Measurements from ENCODE around the gene RMI1.

Gene RMI1

DNA sequence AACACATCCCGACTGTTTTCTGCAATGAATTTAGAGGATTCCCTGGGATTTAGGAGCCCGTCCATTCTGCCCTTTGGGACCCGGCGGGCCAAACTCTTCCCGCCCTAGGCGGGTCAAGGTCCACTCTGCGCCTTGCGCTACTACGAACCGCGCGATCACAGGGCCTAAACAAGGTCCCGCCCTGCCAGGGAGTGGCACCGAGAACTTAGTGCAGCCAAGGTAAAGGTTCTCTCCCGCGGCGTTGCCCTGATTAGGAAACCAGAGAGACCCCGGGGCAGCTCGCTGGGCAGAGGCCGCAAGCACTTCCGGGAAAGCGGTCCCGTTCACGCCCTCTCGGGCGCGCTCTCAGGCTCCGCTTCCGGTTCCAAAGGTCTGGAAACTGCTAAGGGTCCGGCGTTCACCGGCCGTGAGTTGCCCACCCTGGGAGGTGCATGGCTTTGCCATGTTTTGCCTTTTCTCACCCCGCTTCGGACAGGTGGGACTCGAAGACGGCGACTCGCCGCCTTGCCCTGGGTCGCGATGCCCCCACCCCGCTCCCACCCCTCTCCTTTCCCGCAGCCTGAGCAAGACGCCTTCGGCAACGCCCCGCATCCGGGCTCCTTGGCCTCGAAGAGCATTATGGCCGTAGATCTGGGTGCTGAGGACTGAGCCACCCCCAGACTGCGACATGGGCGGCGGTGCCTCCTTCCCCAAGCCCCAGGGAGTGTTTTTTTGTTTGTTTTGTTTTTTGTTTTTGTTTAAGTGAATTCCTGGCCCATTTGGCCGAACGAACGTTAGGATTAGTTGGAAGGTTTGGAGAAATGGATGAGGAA, 24.0 kb upstream of the RMI1 start (continued):
- TF ChIP-seq ZNF433 (tag by site-specific recombination; IDR thresholded peaks at IDR 0.05; ENCODE audit: low read depth) (no peak), SP3 (tag by site-specific recombination; IDR thresholded peaks at IDR 0.05) (peak; percentile 57; the same call in 1 of the 2 replicates), ZNF76 (tag by site-specific recombination; IDR thresholded peaks at IDR 0.05; ENCODE audit: borderline replicate concordance, low read depth) (peak; percentile 66), KLF1 (tag by site-specific recombination; IDR thresholded peaks at IDR 0.05) (peak; percentile 29; the same call in 1 of the 2 replicates), EGR2 (tag by site-specific recombination; IDR thresholded peaks at IDR 0.05; ENCODE audit: low read depth) (peak; percentile 21; the same call in 1 of the 2 replicates), ZNF530 (tag by site-specific recombination; IDR thresholded peaks at IDR 0.05; ENCODE audit: low read depth) (no peak)
- TF ChIP-seq, protein P1, sequence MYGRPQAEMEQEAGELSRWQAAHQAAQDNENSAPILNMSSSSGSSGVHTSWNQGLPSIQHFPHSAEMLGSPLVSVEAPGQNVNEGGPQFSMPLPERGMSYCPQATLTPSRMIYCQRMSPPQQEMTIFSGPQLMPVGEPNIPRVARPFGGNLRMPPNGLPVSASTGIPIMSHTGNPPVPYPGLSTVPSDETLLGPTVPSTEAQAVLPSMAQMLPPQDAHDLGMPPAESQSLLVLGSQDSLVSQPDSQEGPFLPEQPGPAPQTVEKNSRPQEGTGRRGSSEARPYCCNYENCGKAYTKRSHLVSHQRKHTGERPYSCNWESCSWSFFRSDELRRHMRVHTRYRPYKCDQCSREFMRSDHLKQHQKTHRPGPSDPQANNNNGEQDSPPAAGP (tag by site-specific recombination; IDR thresholded peaks at IDR 0.05), result 0 out of 2 replicates have a peak, but pooled peaks have one; percentile 4
- TF ChIP-seq, protein P2, sequence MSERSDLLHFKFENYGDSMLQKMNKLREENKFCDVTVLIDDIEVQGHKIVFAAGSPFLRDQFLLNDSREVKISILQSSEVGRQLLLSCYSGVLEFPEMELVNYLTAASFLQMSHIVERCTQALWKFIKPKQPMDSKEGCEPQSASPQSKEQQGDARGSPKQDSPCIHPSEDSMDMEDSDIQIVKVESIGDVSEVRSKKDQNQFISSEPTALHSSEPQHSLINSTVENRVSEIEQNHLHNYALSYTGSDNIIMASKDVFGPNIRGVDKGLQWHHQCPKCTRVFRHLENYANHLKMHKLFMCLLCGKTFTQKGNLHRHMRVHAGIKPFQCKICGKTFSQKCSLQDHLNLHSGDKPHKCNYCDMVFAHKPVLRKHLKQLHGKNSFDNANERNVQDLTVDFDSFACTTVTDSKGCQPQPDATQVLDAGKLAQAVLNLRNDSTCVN (tag by site-specific recombination; optimal IDR thresholded peaks at IDR 0.05), result peak; percentile 74

DNA sequence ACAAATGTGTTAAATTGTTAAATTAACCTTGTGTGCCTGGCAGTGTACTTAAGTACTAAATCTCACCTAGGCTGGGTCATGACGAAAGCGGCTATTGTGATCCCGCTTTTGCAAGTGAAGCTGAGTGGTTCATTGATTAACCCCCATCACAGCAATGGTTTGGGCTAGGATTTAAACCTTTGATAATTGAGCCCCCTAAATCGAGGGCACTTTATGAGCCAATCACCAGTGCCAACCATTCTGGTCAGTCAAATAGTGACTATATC, 23.4 kb upstream of the RMI1 start:
- CTCF ChIA-PET, result no interaction called here
- TF ChIP-seq SP2 (tag by site-specific recombination; IDR thresholded peaks at IDR 0.05), result no peak
- TF ChIP-seq, protein P3, sequence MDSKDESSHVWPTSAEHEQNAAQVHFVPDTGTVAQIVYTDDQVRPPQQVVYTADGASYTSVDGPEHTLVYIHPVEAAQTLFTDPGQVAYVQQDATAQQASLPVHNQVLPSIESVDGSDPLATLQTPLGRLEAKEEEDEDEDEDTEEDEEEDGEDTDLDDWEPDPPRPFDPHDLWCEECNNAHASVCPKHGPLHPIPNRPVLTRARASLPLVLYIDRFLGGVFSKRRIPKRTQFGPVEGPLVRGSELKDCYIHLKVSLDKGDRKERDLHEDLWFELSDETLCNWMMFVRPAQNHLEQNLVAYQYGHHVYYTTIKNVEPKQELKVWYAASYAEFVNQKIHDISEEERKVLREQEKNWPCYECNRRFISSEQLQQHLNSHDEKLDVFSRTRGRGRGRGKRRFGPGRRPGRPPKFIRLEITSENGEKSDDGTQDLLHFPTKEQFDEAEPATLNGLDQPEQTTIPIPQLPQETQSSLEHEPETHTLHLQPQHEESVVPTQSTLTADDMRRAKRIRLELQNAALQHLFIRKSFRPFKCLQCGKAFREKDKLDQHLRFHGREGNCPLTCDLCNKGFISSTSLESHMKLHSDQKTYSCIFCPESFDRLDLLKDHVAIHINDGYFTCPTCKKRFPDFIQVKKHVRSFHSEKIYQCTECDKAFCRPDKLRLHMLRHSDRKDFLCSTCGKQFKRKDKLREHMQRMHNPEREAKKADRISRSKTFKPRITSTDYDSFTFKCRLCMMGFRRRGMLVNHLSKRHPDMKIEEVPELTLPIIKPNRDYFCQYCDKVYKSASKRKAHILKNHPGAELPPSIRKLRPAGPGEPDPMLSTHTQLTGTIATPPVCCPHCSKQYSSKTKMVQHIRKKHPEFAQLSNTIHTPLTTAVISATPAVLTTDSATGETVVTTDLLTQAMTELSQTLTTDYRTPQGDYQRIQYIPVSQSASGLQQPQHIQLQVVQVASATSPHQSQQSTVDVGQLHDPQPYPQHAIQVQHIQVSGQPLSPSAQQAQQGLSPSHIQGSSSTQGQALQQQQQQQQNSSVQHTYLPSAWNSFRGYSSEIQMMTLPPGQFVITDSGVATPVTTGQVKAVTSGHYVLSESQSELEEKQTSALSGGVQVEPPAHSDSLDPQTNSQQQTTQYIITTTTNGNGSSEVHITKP (tag by site-specific recombination; IDR thresholded peaks at IDR 0.05), result peak; percentile 6
- no peaks in the 10 kb centered on the region for H3K9me3 ChIP-seq (ENCODE audit: control insufficient read depth, insufficient read depth, low read depth, low read length)
- peak overlapping the region; percentile 78; the same call in 1 of the 2 replicates for H3K4me3 ChIP-seq (ENCODE audit: low read depth, low read length)
- POLR2A ChIA-PET, result interaction anchor here (2.8 kb wide), 1 partner anchor 23 kb away, joined by 26 read pairs; the partner anchor contains the start of genes HNRNPK and RMI1
- H3K36me3 ChIP-seq (ENCODE audit: control insufficient read depth in 2 of 2, insufficient read depth in 1 of 2, low read length in 2 of 2), result peaks cover 11 to 19% of the 10 kb centered on the region in 2 experiments; a peak in 2 of 3 replicates
- no peaks in the 10 kb centered on the region for H3K4me1 ChIP-seq (ENCODE audit: control insufficient read depth, insufficient read depth, low read length)
- H3K27ac ChIP-seq (ENCODE audit: extremely low read depth, low read depth, low read length), result no peak overlapping the region

DNA sequence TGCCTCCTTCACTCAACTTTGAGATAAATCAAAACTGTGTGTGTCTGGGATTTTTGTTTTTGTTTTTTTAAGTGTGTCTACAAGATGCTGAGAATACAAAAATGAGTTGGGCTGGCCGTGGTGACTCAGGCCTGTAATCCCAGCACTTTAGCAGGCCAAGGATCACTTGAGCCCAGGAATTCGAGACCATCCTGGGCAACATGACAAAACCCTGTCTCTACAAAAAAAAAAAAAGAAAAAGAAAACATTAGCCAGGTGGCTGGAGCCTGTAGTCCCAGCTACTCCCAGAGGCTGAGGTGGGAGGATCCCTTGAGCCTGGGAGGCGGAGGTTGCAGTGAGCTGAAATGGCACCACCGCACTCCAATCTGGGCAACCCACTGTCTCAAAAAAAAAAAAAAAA, 21.5 kb upstream of the RMI1 start:
- ChIA-PET CTCF (interaction anchor here (0.7 to 1.3 kb wide), 3 partner anchors 215 to 302 kb away, joined by 3 to 5 read pairs (median 3); no protein-coding TSS in a partner anchor), POLR2A (interaction anchor here (0.6 to 1.6 kb wide), 6 partner anchors 18 to 1419 kb away, joined by 3 to 7 read pairs (median 3); partner anchors contain the start of genes HNRNPK and RMI1)
- no peaks in the 10 kb centered on the region for H3K9me3 ChIP-seq (ENCODE audit: control insufficient read depth, insufficient read depth, low read depth, low read length)
- peaks cover 3 to 6% of the 10 kb centered on the region in 2 experiments; a peak in 2 of 3 replicates for H3K36me3 ChIP-seq (ENCODE audit: control insufficient read depth in 2 of 2, insufficient read depth in 1 of 2, low read length in 2 of 2)
- no peak overlapping the region for H3K4me3 ChIP-seq (ENCODE audit: low read depth, low read length)
- H3K4me1 ChIP-seq (ENCODE audit: control insufficient read depth, insufficient read depth, low read length), result no peaks in the 10 kb centered on the region
- no peak overlapping the region for H3K27ac ChIP-seq (ENCODE audit: extremely low read depth, low read depth, low read length)
- peak; percentile 71; the same call in 1 of the 2 replicates for TF ChIP-seq ZNF394 (tag by site-specific recombination; IDR thresholded peaks at IDR 0.05; ENCODE audit: borderline replicate concordance)
- TF ChIP-seq, protein P4, sequence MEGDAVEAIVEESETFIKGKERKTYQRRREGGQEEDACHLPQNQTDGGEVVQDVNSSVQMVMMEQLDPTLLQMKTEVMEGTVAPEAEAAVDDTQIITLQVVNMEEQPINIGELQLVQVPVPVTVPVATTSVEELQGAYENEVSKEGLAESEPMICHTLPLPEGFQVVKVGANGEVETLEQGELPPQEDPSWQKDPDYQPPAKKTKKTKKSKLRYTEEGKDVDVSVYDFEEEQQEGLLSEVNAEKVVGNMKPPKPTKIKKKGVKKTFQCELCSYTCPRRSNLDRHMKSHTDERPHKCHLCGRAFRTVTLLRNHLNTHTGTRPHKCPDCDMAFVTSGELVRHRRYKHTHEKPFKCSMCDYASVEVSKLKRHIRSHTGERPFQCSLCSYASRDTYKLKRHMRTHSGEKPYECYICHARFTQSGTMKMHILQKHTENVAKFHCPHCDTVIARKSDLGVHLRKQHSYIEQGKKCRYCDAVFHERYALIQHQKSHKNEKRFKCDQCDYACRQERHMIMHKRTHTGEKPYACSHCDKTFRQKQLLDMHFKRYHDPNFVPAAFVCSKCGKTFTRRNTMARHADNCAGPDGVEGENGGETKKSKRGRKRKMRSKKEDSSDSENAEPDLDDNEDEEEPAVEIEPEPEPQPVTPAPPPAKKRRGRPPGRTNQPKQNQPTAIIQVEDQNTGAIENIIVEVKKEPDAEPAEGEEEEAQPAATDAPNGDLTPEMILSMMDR (tag by site-specific recombination; IDR thresholded peaks at IDR 0.05), result no peak
- no peak for TF ChIP-seq ZNF621 (tag by site-specific recombination; IDR thresholded peaks at IDR 0.05)
- TF ChIP-seq, protein P5, sequence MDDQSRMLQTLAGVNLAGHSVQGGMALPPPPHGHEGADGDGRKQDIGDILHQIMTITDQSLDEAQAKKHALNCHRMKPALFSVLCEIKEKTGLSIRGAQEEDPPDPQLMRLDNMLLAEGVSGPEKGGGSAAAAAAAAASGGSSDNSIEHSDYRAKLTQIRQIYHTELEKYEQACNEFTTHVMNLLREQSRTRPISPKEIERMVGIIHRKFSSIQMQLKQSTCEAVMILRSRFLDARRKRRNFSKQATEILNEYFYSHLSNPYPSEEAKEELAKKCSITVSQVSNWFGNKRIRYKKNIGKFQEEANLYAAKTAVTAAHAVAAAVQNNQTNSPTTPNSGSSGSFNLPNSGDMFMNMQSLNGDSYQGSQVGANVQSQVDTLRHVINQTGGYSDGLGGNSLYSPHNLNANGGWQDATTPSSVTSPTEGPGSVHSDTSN (CRISPR knock-in tag; IDR thresholded peaks at IDR 0.05), result no peak
- no peak for TF ChIP-seq KLF7 (tag by site-specific recombination; IDR thresholded peaks at IDR 0.05; ENCODE audit: borderline replicate concordance)
- no peak for TF ChIP-seq ZNF658 (tag by site-specific recombination; IDR thresholded peaks at IDR 0.05)
- TF ChIP-seq ZNF600 (tag by site-specific recombination; IDR thresholded peaks at IDR 0.05), result no peak
- TF ChIP-seq, protein P6, sequence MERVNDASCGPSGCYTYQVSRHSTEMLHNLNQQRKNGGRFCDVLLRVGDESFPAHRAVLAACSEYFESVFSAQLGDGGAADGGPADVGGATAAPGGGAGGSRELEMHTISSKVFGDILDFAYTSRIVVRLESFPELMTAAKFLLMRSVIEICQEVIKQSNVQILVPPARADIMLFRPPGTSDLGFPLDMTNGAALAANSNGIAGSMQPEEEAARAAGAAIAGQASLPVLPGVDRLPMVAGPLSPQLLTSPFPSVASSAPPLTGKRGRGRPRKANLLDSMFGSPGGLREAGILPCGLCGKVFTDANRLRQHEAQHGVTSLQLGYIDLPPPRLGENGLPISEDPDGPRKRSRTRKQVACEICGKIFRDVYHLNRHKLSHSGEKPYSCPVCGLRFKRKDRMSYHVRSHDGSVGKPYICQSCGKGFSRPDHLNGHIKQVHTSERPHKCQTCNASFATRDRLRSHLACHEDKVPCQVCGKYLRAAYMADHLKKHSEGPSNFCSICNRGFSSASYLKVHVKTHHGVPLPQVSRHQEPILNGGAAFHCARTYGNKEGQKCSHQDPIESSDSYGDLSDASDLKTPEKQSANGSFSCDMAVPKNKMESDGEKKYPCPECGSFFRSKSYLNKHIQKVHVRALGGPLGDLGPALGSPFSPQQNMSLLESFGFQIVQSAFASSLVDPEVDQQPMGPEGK (tag by site-specific recombination; IDR thresholded peaks at IDR 0.05), result no peak
- TF ChIP-seq ZNF292 (tag by site-specific recombination; IDR thresholded peaks at IDR 0.05; ENCODE audit: borderline replicate concordance, low read depth), result no peak

Data from HEK293 (cell line).